ENCODE data around the gene STH.
A peak's percentile ranks its signal among the peaks of the same experiment; 100 is the strongest.

The STH gene

GRCh38 chr17:46028374-46028773, 29.3 kb downstream of the STH start:
- DNase-seq: no peak

- DNase-seq: no peak
These were observed 30.0 kb downstream of the STH start for GRCh38 chr17:46028981-46029565.

GRCh38 chr17:46029627-46030026, 30.6 kb downstream of the STH start:
- no peak for DNase-seq

- DNase-seq: no peak
These were observed 31.7 kb downstream of the STH start for GRCh38 chr17:46030752-46031151.

- DNase-seq: no peak
These were observed 32.4 kb downstream of the STH start for GRCh38 chr17:46031440-46031839.

- no peak for DNase-seq
These were observed 32.9 kb downstream of the STH start for GRCh38 chr17:46031920-46032319.

GRCh38 chr17:46032909-46033308, 33.9 kb downstream of the STH start:
- no peak for DNase-seq

GRCh38 chr17:46033392-46033791, 34.3 kb downstream of the STH start:
- DNase-seq: no peak

- DNase-seq: no peak
These were observed 36.2 kb downstream of the STH start for GRCh38 chr17:46035112-46035818.

- DNase-seq: no peak
These were observed 37.4 kb downstream of the STH start for GRCh38 chr17:46036491-46036890.

- DNase-seq: no peak
These were observed 38.7 kb downstream of the STH start for GRCh38 chr17:46037722-46038255.

GRCh38 chr17:46038414-46038813, 39.4 kb downstream of the STH start:
- DNase-seq: no peak

- DNase-seq: no peak
These were observed 39.9 kb downstream of the STH start for GRCh38 chr17:46038937-46039336.

- no peak for DNase-seq
These were observed 40.6 kb downstream of the STH start for GRCh38 chr17:46039592-46040186.

GRCh38 chr17:46042246-46042645, 43.2 kb downstream of the STH start:
- no peak for DNase-seq

- DNase-seq: no peak
These were observed 43.9 kb downstream of the STH start for GRCh38 chr17:46042925-46043324.

- DNase-seq: no peak
These were observed 44.6 kb downstream of the STH start for GRCh38 chr17:46043606-46044005.

GRCh38 chr17:46044286-46044928, 45.4 kb downstream of the STH start:
- DNase-seq: peak; percentile 29

GRCh38 chr17:46044989-46045388, 45.9 kb downstream of the STH start:
- no peak for DNase-seq

GRCh38 chr17:46045639-46046038, 46.6 kb downstream of the STH start:
- no peak for DNase-seq

- no peak for DNase-seq
These were observed 47.9 kb downstream of the STH start for GRCh38 chr17:46046957-46047356.

- no peak for DNase-seq
These were observed 48.3 kb downstream of the STH start for GRCh38 chr17:46047398-46047797.

GRCh38 chr17:46047856-46048255, 48.8 kb downstream of the STH start:
- DNase-seq: no peak
